ENCODE results near the gene HEATR5B.
A peak's percentile ranks its signal among the peaks of the same experiment; 100 is the strongest.
"Not testable (repeated sequence)": the region's sequence is repeated elsewhere in the genome, so short reads cannot be mapped to it uniquely, and the experiment has no call there.

HEATR5B gene

GRCh38 chr2:36954977-36955607 is 129.1 kb downstream of the HEATR5B start:
- no peak overlapping the region for H3K27ac Mint-ChIP-seq
- H3K9me3 Mint-ChIP-seq (ENCODE audit: low read depth), result no peaks in the 10 kb centered on the region
- H3K36me3 Mint-ChIP-seq, result peaks cover 9% of the 10 kb centered on the region
- H3K4me1 Mint-ChIP-seq (ENCODE audit: low read depth), result peaks cover 48% of the 10 kb centered on the region
- H3K27me3 Mint-ChIP-seq, result no peaks in the 10 kb centered on the region
- no peak overlapping the region for H3K4me3 Mint-ChIP-seq

GRCh38 chr2:36952748-36953197 is 131.4 kb downstream of the HEATR5B start:
- no peaks in the 10 kb centered on the region for H3K27me3 Mint-ChIP-seq
- no peaks in the 10 kb centered on the region for H3K9me3 Mint-ChIP-seq (ENCODE audit: low read depth)
- peaks cover 49% of the 10 kb centered on the region for H3K4me1 Mint-ChIP-seq (ENCODE audit: low read depth)
- no peak overlapping the region for H3K4me3 Mint-ChIP-seq
- H3K36me3 Mint-ChIP-seq, result peaks cover 5% of the 10 kb centered on the region
- H3K27ac Mint-ChIP-seq, result no peak overlapping the region

GRCh38 chr2:36951574-36951973 is 132.6 kb downstream of the HEATR5B start:
- H3K27me3 Mint-ChIP-seq, result no peaks in the 10 kb centered on the region
- peaks cover 5% of the 10 kb centered on the region for H3K36me3 Mint-ChIP-seq
- H3K9me3 Mint-ChIP-seq (ENCODE audit: low read depth), result no peaks in the 10 kb centered on the region
- peaks cover 44% of the 10 kb centered on the region for H3K4me1 Mint-ChIP-seq (ENCODE audit: low read depth)
- H3K4me3 Mint-ChIP-seq, result no peak overlapping the region
- H3K27ac Mint-ChIP-seq, result no peak overlapping the region

GRCh38 chr2:36951027-36951518 is 133.1 kb downstream of the HEATR5B start:
- Mint-ChIP-seq H3K27me3 (no peaks in the 10 kb centered on the region), H3K36me3 (peaks cover 5% of the 10 kb centered on the region), H3K4me1 (ENCODE audit: low read depth) (peaks cover 40% of the 10 kb centered on the region), H3K27ac (peak overlapping the region; percentile 2), H3K4me3 (no peak overlapping the region), H3K9me3 (ENCODE audit: low read depth) (no peaks in the 10 kb centered on the region)

- Mint-ChIP-seq H3K4me3 (no peak overlapping the region), H3K9me3 (ENCODE audit: low read depth) (no peaks in the 10 kb centered on the region), H3K27ac (peak overlapping the region; percentile 36), H3K4me1 (ENCODE audit: low read depth) (peaks cover 35% of the 10 kb centered on the region), H3K27me3 (no peaks in the 10 kb centered on the region), H3K36me3 (peaks cover 3% of the 10 kb centered on the region)
These were observed 134.3 kb downstream of the HEATR5B start for GRCh38 chr2:36949845-36950244.

GRCh38 chr2:36945240-36945639 is 138.9 kb downstream of the HEATR5B start:
- H3K4me1 Mint-ChIP-seq (ENCODE audit: low read depth), result peaks cover 13% of the 10 kb centered on the region
- not testable (repeated sequence) for H3K27me3 Mint-ChIP-seq; H3K4me3 Mint-ChIP-seq; H3K27ac Mint-ChIP-seq; H3K9me3 Mint-ChIP-seq (ENCODE audit: low read depth); H3K36me3 Mint-ChIP-seq

GRCh38 chr2:36941867-36942266 is 142.3 kb downstream of the HEATR5B start:
- no peak overlapping the region for H3K4me3 Mint-ChIP-seq
- H3K27me3 Mint-ChIP-seq, result no peaks in the 10 kb centered on the region
- no peak overlapping the region for H3K27ac Mint-ChIP-seq
- no peaks in the 10 kb centered on the region for H3K4me1 Mint-ChIP-seq (ENCODE audit: low read depth)
- no peaks in the 10 kb centered on the region for H3K9me3 Mint-ChIP-seq (ENCODE audit: low read depth)
- H3K36me3 Mint-ChIP-seq, result no peaks in the 10 kb centered on the region

GRCh38 chr2:36936526-36936925 is 147.6 kb downstream of the HEATR5B start:
- not testable (repeated sequence) for H3K4me3 Mint-ChIP-seq; H3K36me3 Mint-ChIP-seq; H3K27me3 Mint-ChIP-seq; H3K27ac Mint-ChIP-seq; H3K9me3 Mint-ChIP-seq (ENCODE audit: low read depth)
- H3K4me1 Mint-ChIP-seq (ENCODE audit: low read depth), result peaks cover 10% of the 10 kb centered on the region

- H3K4me3 Mint-ChIP-seq; H3K27ac Mint-ChIP-seq; H3K27me3 Mint-ChIP-seq; H3K9me3 Mint-ChIP-seq (ENCODE audit: low read depth): not testable (repeated sequence)
- Mint-ChIP-seq H3K4me1 (ENCODE audit: low read depth) (peaks cover 20% of the 10 kb centered on the region), H3K36me3 (peaks cover 10% of the 10 kb centered on the region)
These were observed 152.5 kb downstream of the HEATR5B start for GRCh38 chr2:36931688-36932087.
